Measurements from ENCODE around the gene SPEM2. TPM values are rescaled to one million over a fixed set of nuclear protein-coding genes. Genes with fewer than 3 reads are reported as not detected.

SPEM2 gene
- total and polyA plus RNA-seq, 4 donors, result not detected

DNA sequence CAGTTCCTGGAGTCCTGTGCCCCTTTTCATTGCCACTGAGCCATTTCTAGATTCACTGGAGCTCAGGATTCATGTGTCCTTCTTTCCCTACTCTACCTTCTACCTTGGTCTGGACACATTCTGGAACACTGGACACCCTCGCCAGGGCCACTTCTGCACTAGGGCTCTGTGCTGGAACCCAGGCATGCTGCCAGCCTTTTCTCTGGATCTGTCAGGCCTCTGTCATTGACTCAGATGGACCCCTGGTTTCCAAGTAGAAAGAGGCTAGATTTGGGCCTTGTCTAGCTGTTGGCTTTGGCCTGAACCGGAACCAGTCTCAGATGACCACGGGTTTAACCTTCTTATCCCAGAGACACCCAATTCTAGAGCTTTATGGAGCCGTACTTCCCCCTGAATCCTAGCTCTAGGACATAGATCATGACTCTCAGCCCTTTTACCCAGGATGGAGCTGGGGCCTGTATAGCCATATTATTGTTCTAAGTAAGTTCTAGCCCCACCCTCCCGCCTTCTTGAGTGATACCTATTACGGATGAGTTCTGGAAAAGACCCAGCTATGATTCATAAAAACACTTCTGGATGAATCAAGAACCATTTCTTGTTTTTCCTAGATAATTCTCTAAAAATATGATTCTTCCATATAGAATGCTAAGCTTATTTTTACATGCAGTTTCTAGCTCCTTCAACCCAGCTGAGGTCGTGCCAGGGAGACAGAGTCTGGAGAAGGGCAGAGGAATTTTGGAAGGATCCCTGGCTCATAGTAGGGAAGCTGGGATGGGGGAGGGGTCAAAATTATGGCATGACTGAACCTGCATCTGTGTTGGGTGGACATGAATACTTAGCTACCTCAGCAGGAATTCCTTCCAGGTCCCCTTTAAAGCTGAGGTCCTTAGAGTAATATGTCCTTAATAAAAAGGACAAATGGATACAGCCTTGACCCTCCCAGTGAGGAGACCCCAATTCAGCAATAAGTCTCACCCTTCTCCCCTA lies 18.4 kb downstream of the SPEM2 start:
- H3K9ac ChIP-seq (ENCODE audit: insufficient read depth in 1 of 2, low read length in 2 of 2), result no peak overlapping the region
- no peak for TF ChIP-seq CTCF (IDR thresholded peaks at IDR 0.05; ENCODE audit: control extremely low read depth, extremely low read depth)
- 82 to 87% methylated on average over 7 of the region's 7 CpGs for WGBS, 2 donors
- H3K4me1 ChIP-seq (ENCODE audit: control insufficient read depth in 5 of 5, insufficient read depth in 5 of 5, low read length in 5 of 5), result peaks cover 0 to 20% (median 7%) of the 10 kb centered on the region in 5 donors
- peaks cover 0 to 48% (median 46%) of the 10 kb centered on the region in 3 donors for H3K27me3 ChIP-seq (ENCODE audit: control insufficient read depth in 3 of 3, insufficient read depth in 3 of 3, low read length in 2 of 3)
- no peak for DNase-seq
- H3K36me3 ChIP-seq (ENCODE audit: control insufficient read depth in 4 of 4, insufficient read depth in 4 of 4, low read length in 4 of 4), result no peaks in the 10 kb centered on the region
- H3K9me3 ChIP-seq (ENCODE audit: control insufficient read depth in 4 of 4, insufficient read depth in 3 of 4, low read length in 3 of 4), result no peaks in the 10 kb centered on the region
- ATAC-seq (ENCODE audit: insufficient read depth, low FRiP score), result no peak
- no peak overlapping the region for H3K4me3 ChIP-seq
- H3K27ac ChIP-seq (ENCODE audit: low read depth in 1 of 2, low read length in 1 of 2), result no peak overlapping the region

- WGBS, 2 donors, result 3 to 8% methylated on average over 46 to 51 of the region's 51 CpGs
- H3K27me3 ChIP-seq (ENCODE audit: control insufficient read depth in 3 of 3, insufficient read depth in 3 of 3, low read length in 2 of 3), result peaks cover 0 to 44% (median 38%) of the 10 kb centered on the region in 3 donors
- DNase-seq (peak in 1 of 3 donors; percentile 59), ATAC-seq (ENCODE audit: insufficient read depth, low FRiP score) (peak; percentile 89)
- H3K27ac ChIP-seq (ENCODE audit: low read depth in 1 of 2, low read length in 1 of 2), result peak within 1 kb of the TSS in 1 of 2 donors; percentile 37
- H3K36me3 ChIP-seq (ENCODE audit: control insufficient read depth in 4 of 4, insufficient read depth in 4 of 4, low read length in 4 of 4), result no peaks in the 10 kb centered on the region
- H3K9me3 ChIP-seq (ENCODE audit: control insufficient read depth in 4 of 4, insufficient read depth in 3 of 4, low read length in 3 of 4), result no peaks in the 10 kb centered on the region
- no peak for TF ChIP-seq CTCF (IDR thresholded peaks at IDR 0.05; ENCODE audit: control extremely low read depth, extremely low read depth)
- H3K4me1 ChIP-seq (ENCODE audit: control insufficient read depth in 5 of 5, insufficient read depth in 5 of 5, low read length in 5 of 5), result peaks cover 0 to 15% (median 7%) of the 10 kb centered on the region in 5 donors
- H3K4me3 ChIP-seq, result no peak within 1 kb of the TSS
- no peak within 1 kb of the TSS for H3K9ac ChIP-seq (ENCODE audit: insufficient read depth in 1 of 2, low read length in 2 of 2)
Measured at GRCh38 chr17:7444682-7445618, 19.5 kb downstream of the SPEM2 start, which contains the start of gene CHRNB1. Gene CHRNB1, plus strand, starts transcription at chr17:7445061. Its CDS starts 67 bp downstream, at chr17:7445128.

DNA sequence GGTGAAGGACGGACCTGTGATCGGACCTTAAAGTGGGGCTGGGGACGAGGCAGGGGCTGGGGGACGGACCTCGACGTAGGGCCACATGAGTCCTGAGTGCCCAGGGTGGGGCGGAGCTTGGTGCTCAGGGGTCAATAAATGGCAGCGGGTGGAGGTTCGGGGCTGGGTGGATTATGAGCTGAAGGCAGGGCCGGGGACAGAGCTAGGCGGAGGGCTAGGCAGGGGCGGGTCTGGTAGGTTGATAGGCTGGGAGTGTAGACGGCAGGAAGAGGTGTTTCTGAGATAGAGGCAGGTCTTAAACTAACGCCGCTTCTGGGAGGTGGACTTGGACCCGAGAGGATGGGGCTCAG lies 20.2 kb downstream of the SPEM2 start:
- Histone ChIP-seq H3K9me3 (ENCODE audit: control insufficient read depth in 4 of 4, insufficient read depth in 3 of 4, low read length in 3 of 4) (no peaks in the 10 kb centered on the region), H3K4me1 (ENCODE audit: control insufficient read depth in 5 of 5, insufficient read depth in 5 of 5, low read length in 5 of 5) (peaks cover 0 to 10% (median 3%) of the 10 kb centered on the region in 5 donors), H3K27me3 (ENCODE audit: control insufficient read depth in 3 of 3, insufficient read depth in 3 of 3, low read length in 2 of 3) (peaks cover 0 to 41% (median 34%) of the 10 kb centered on the region in 3 donors), H3K36me3 (ENCODE audit: control insufficient read depth in 4 of 4, insufficient read depth in 4 of 4, low read length in 4 of 4) (no peaks in the 10 kb centered on the region), H3K9ac (ENCODE audit: insufficient read depth in 1 of 2, low read length in 2 of 2) (no peak overlapping the region), H3K4me3 (no peak overlapping the region), H3K27ac (ENCODE audit: low read depth in 1 of 2, low read length in 1 of 2) (no peak overlapping the region)
- peak; percentile 37 for ATAC-seq (ENCODE audit: insufficient read depth, low FRiP score)
- 3 to 5% methylated on average over 16 of the region's 16 CpGs for WGBS, 2 donors
- no peak for TF ChIP-seq CTCF (IDR thresholded peaks at IDR 0.05; ENCODE audit: control extremely low read depth, extremely low read depth)
- no peak for DNase-seq

Data from lung (tissue), 12 donors.